Measurements from ENCODE around the gene NDUFB5. TPM values are rescaled to one million over a fixed set of nuclear protein-coding genes. Genes with fewer than 3 reads are reported as not detected.

The NDUFB5 gene
- total RNA-seq, 1 experiment from 2014 or later: 78.9 TPM

GRCh38 chr3:179610066-179610465, 5.5 kb downstream of the NDUFB5 start:
- no CpG with 5 or more reads among the region's 4 CpGs for WGBS (ENCODE audit: extremely low coverage, insufficient read length, low lambda C conversion rate)
- Histone ChIP-seq H3K79me1 (ENCODE audit: insufficient read depth, low read depth, low read length, poor library complexity, severe bottlenecking) (peaks cover 3% of the 10 kb centered on the region), H2AK5ac (ENCODE audit: insufficient read length, low read length) (no peak overlapping the region), H3K56ac (ENCODE audit: insufficient read length, low read depth, low read length) (no peak overlapping the region), H2BK5ac (ENCODE audit: insufficient read length, low read length) (no peak overlapping the region), H3K27me3 (ENCODE audit: insufficient read depth, low read length) (no peaks in the 10 kb centered on the region), H3K4me2 (ENCODE audit: insufficient read depth, insufficient read length, low read length) (no peak overlapping the region), H3T11ph (ENCODE audit: low read length) (no peak overlapping the region), H3K23ac (ENCODE audit: insufficient read length, low read depth, low read length) (no peak overlapping the region), H3K9me3 (ENCODE audit: control insufficient read depth, low read depth, low read length) (no peaks in the 10 kb centered on the region), H3K27ac (ENCODE audit: insufficient read length, low read depth, low read length) (no peak overlapping the region), H3K14ac (ENCODE audit: insufficient read depth, low read length) (no peak overlapping the region), H4K5ac (ENCODE audit: insufficient read length, low read depth, low read length) (no peak overlapping the region), H3K18ac (ENCODE audit: insufficient read length, low read depth, low read length) (no peak overlapping the region), H3K23me2 (ENCODE audit: insufficient read length, low read depth, low read length, poor library complexity, severe bottlenecking) (peaks cover 3% of the 10 kb centered on the region), H2BK12ac (ENCODE audit: insufficient read length, low read depth, low read length) (no peak overlapping the region), H2BK15ac (ENCODE audit: low read depth, low read length) (no peak overlapping the region), H3K4ac (ENCODE audit: low read depth, low read length) (no peak overlapping the region), H3K79me2 (ENCODE audit: insufficient read depth, low read length) (no peaks in the 10 kb centered on the region; the same call in 1 of the 2 replicates), H2BK120ac (ENCODE audit: low read depth, low read length, poor library complexity, severe bottlenecking) (no peak overlapping the region), H4K91ac (ENCODE audit: insufficient read length, low read depth, low read length) (no peak overlapping the region), H3K4me1 (ENCODE audit: insufficient read depth, low read length) (no peaks in the 10 kb centered on the region), H2AFZ (ENCODE audit: low read length) (no peak overlapping the region), H3K9ac (ENCODE audit: extremely low read depth, insufficient read length, low read length) (no peak overlapping the region), H4K20me1 (ENCODE audit: control insufficient read depth, insufficient read depth, insufficient read length) (no peaks in the 10 kb centered on the region), H2BK20ac (ENCODE audit: low read depth, low read length, poor library complexity, severe bottlenecking) (no peak overlapping the region), H4K8ac (replicated peaks; ENCODE audit: insufficient read length, low read depth, low read length) (no peak overlapping the region)
- Mint-ChIP-seq H3K9me3 (no peaks in the 10 kb centered on the region; a peak in 1 of 5 replicates), H3K27ac (no peak overlapping the region), H3K4me1 (peaks cover 3 to 5% of the 10 kb centered on the region in 2 experiments; a peak in 3 of 4 replicates), H3K36me3 (ENCODE audit: insufficient read depth in 1 of 3, low read depth in 3 of 3) (peaks cover 0 to 10% (median 9%) of the 10 kb centered on the region in 3 experiments; a peak in 6 of 7 replicates), H3K4me3 (no peak overlapping the region), H3K27me3 (ENCODE audit: low read depth) (no peaks in the 10 kb centered on the region)
- no peak for DNase-seq
- TF ChIP-seq CTCF (conservative IDR thresholded peaks at IDR 0.05): no peak

All from H9 (cell line).